Hepatocyte (in vitro differentiated cells): ENCODE results near the gene TBX21. TPM values are rescaled to one million over a fixed set of nuclear protein-coding genes. Genes with fewer than 3 reads are reported as not detected.

Experiments used
- DNase-seq: peaks from one replicate; pipeline ENCODE4 v3.0.0-alpha.2; 2016; ENCODE audit warnings: low spot score
- H2AFZ ChIP-seq: fragments of 200-600 bp; sonication (generic); 2 replicates; pipeline ENCODE4 v1.6.0; 2016; ENCODE audit warnings: antibody characterized with exemption, mild to moderate bottlenecking
- H3K27ac ChIP-seq: fragments of 200-600 bp; sonication (generic); 2 replicates; pipeline ENCODE4 v1.5.1; 2016; ENCODE audit warnings: mild to moderate bottlenecking
- H3K27me3 ChIP-seq: fragments of 200-600 bp; sonication (generic); 2 replicates; pipeline ENCODE4 v1.6.1; 2016
- H3K36me3 ChIP-seq: fragments of 200-600 bp; sonication (generic); replicated peaks from 2 replicates; pipeline ENCODE4 v1.5.1; 2016; ENCODE audit warnings: low read depth; ENCODE audit not compliant: insufficient read depth
- H3K4me1 ChIP-seq: fragments of 200-600 bp; sonication (generic); 2 replicates; pipeline ENCODE4 v1.5.1; 2016; ENCODE audit warnings: mild to moderate bottlenecking, moderate library complexity; ENCODE audit not compliant: insufficient read depth
- H3K4me2 ChIP-seq: fragments of 200-600 bp; sonication (generic); 2 replicates; pipeline ENCODE4 v1.6.0; 2016
- H3K4me3 ChIP-seq: fragments of 200-600 bp; sonication (generic); 2 replicates; pipeline ENCODE4 v1.5.1; 2016; ENCODE audit warnings: mild to moderate bottlenecking
- H3K79me2 ChIP-seq: fragments of 200-600 bp; sonication (generic); 2 replicates; pipeline ENCODE4 v1.6.0; 2017; ENCODE audit warnings: mild to moderate bottlenecking
- H3K9me2 ChIP-seq: fragments of 200-600 bp; sonication (generic); replicated peaks from 2 replicates; pipeline ENCODE4 v1.6.0; 2017; ENCODE audit warnings: mild to moderate bottlenecking; ENCODE audit not compliant: insufficient read depth
- H3K9me3 ChIP-seq: fragments of 200-600 bp; sonication (generic); 2 replicates; pipeline ENCODE4 v1.5.1; 2016; ENCODE audit warnings: low read depth, mild to moderate bottlenecking
- H4K20me1 ChIP-seq: fragments of 200-600 bp; sonication (generic); 2 replicates; pipeline ENCODE4 v1.6.0; 2016; ENCODE audit warnings: mild to moderate bottlenecking; ENCODE audit not compliant: insufficient read depth, poor library complexity, severe bottlenecking
- EZH2 ChIP-seq: fragments of 200-600 bp; sonication (generic); IDR thresholded peaks from 2 replicates; pipeline ENCODE4 v1.6.1; 2016; ENCODE audit warnings: antibody characterized with exemption, mild to moderate bottlenecking, borderline replicate concordance
- EZH2phosphoT487 ChIP-seq: fragments of 200-600 bp; sonication (generic); IDR thresholded peaks from one replicate; pipeline ENCODE4 v1.6.1; 2018; ENCODE audit warnings: antibody characterized with exemption, mild to moderate bottlenecking, low read depth, moderate library complexity; ENCODE audit not compliant: unreplicated experiment, severe bottlenecking
- WGBS: methylation state at CpG from one replicate; pipeline ENCODE4 v1.1.6; 2016; ENCODE audit warnings: low lambda C conversion rate; ENCODE audit errors: missing lambda C conversion rate; 5-methylcytosine and 5-hydroxymethylcytosine counted together
- polyA plus RNA-seq: library from polyadenylated mRNA; unstranded; fragments of >200 nt; fragmentation: Nextera tagmentation; extraction: Ambion mirVana; gene quantifications from 2 replicates; pipeline ENCODE4 v1.2.1, GENCODE V29; 2016
- total RNA-seq: library from RNA; depleted of rRNA; stranded (reverse); fragments of >200 nt; gene quantifications from 2 replicates; pipeline ENCODE4 v1.2.3, GENCODE V29; 2014
- TF ChIP-seq, protein P1 (sequence below): fragments of 200-600 bp; sonication (generic); IDR thresholded peaks from 2 replicates; pipeline ENCODE4 v1.5.1; 2016; ENCODE audit warnings: antibody characterized with exemption, mild to moderate bottlenecking; ENCODE audit not compliant: poor library complexity

TBX21 gene
- total and polyA plus RNA-seq, 2 experiments from 2014 or later, result not detected

DNA sequence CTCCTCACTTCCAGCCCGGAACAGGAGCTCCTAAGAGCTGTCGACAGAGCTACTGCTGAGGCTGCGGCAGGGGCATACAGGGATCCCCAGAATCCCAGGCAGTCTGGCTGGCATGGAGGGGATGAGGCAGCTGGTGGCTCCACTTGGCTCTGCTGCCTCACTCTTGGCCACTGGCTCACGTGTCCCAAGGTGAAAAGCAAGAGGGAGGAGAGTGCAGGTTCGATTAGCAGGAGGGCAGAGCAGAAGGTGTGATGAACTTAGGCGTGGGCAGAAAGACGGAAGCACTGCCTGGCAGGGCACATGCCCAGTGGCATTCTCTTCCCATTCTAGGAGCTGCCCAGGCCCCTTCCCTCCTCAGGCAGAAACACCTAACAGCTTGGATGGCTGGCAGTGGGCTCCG is 11.3 kb upstream of the TBX21 start:
- Histone ChIP-seq H3K27me3 (peaks cover 62% of the 10 kb centered on the region), H3K27ac (no peak overlapping the region), H3K4me1 (no peaks in the 10 kb centered on the region), H3K4me2 (no peak overlapping the region), H3K36me3 (no peaks in the 10 kb centered on the region), H3K4me3 (no peak overlapping the region), H3K9me3 (no peaks in the 10 kb centered on the region), H3K79me2 (no peaks in the 10 kb centered on the region), H2AFZ (no peak overlapping the region), H3K9me2 (no peaks in the 10 kb centered on the region), H4K20me1 (no peaks in the 10 kb centered on the region)
- WGBS, result 70% methylated on average over 8 of the region's 8 CpGs
- no peak for DNase-seq
- TF ChIP-seq EZH2phosphoT487 (no peak), EZH2 (no peak)
- TF ChIP-seq, protein P1, sequence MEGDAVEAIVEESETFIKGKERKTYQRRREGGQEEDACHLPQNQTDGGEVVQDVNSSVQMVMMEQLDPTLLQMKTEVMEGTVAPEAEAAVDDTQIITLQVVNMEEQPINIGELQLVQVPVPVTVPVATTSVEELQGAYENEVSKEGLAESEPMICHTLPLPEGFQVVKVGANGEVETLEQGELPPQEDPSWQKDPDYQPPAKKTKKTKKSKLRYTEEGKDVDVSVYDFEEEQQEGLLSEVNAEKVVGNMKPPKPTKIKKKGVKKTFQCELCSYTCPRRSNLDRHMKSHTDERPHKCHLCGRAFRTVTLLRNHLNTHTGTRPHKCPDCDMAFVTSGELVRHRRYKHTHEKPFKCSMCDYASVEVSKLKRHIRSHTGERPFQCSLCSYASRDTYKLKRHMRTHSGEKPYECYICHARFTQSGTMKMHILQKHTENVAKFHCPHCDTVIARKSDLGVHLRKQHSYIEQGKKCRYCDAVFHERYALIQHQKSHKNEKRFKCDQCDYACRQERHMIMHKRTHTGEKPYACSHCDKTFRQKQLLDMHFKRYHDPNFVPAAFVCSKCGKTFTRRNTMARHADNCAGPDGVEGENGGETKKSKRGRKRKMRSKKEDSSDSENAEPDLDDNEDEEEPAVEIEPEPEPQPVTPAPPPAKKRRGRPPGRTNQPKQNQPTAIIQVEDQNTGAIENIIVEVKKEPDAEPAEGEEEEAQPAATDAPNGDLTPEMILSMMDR, result no peak

DNA sequence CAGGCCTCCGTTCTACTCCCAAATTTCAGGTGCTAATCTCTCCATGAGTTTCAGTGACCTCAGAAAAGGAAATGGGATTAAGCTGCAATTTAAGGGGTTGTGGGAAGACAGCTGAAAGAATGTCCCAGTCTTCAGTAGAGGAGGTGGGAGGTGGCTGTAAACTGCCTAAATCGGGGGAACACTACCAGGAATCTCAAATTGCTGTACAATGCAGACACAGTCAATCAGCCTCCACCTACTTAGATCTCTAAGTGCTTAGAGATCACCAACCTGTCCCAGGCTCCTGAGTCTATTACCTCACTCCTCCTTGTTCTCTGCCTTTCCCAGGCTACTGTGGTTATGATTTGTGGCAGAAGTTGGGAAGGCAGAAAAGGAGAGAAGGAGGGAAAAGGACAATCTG is 8.3 kb upstream of the TBX21 start:
- peaks cover 54% of the 10 kb centered on the region for H3K27me3 ChIP-seq
- H3K36me3 ChIP-seq, result no peaks in the 10 kb centered on the region
- no peak overlapping the region for H3K4me3 ChIP-seq
- TF ChIP-seq, protein P1, result no peak
- TF ChIP-seq EZH2phosphoT487, result no peak
- no peak for TF ChIP-seq EZH2
- H4K20me1 ChIP-seq, result no peaks in the 10 kb centered on the region
- H3K79me2 ChIP-seq, result no peaks in the 10 kb centered on the region
- 45% methylated on average over 2 of the region's 2 CpGs for WGBS
- H3K9me2 ChIP-seq, result no peaks in the 10 kb centered on the region
- no peak for DNase-seq
- H3K9me3 ChIP-seq, result no peaks in the 10 kb centered on the region
- H3K4me1 ChIP-seq, result no peaks in the 10 kb centered on the region
- H2AFZ ChIP-seq, result no peak overlapping the region
- no peak overlapping the region for H3K4me2 ChIP-seq
- H3K27ac ChIP-seq, result no peak overlapping the region

DNA sequence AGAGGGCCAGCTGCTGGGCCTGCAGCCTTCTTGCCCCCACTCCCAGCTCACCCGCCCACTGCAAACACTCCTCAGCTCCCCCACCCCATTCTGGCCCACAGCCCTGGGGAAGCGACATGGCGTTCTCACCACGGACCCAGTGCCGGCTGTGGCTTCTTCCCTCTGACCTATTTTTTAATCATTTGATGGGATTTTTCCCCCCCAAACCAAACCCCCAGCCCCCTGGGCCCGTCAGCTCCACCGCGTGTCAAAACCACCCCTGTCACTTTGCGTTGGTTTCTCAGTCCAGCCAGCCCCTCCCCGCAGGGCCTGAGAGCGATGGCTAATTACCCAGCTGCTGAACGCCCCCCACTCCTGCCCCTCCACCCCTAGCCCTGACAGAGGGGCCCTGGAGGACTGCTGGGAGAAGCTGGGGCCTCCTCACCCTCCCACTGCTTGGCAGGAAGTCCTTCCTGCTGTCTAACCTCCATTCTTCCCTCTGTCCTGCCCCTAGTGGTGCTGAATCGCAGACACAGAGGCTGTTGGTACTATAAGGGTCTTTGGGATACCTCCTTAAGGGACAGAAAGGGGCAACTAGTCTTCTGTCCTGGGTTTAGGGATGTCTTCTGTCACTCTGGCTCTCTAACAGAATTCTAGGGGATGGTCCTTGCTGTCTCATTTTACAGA is 7.5 kb upstream of the TBX21 start:
- TF ChIP-seq EZH2 (no peak), EZH2phosphoT487 (no peak)
- TF ChIP-seq, protein P1, result no peak
- H3K9me2 ChIP-seq, result no peaks in the 10 kb centered on the region
- no peak for DNase-seq
- H4K20me1 ChIP-seq, result no peaks in the 10 kb centered on the region
- H3K4me2 ChIP-seq, result no peak overlapping the region
- no peaks in the 10 kb centered on the region for H3K36me3 ChIP-seq
- 83% methylated on average over 9 of the region's 13 CpGs for WGBS
- no peaks in the 10 kb centered on the region for H3K9me3 ChIP-seq
- H3K27ac ChIP-seq, result no peak overlapping the region
- H2AFZ ChIP-seq, result no peak overlapping the region
- no peaks in the 10 kb centered on the region for H3K79me2 ChIP-seq
- no peak overlapping the region for H3K4me3 ChIP-seq
- H3K4me1 ChIP-seq, result no peaks in the 10 kb centered on the region
- peaks cover 52% of the 10 kb centered on the region for H3K27me3 ChIP-seq
